Measurements from ENCODE around the gene PER3.

The PER3 gene

GRCh38 chr1:7879228-7879627 is 95.1 kb downstream of the PER3 start:
- DNase-seq, result no peak

DNA sequence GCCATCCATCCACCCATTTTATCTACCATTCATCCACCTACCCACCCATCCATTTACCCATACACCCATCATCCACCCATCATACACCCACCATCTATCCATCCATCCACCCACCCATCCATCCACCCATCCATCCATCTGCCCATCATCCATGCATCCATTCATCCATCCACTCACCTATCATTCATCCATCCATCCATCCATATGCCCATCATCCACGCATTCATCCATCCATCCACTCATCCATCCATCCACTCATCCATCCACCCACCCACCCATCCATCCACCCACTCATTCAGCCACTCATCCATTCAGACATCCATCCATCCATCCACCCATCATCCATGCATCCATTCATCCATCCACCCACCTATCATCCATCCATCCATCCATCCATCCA is 100.7 kb downstream of the PER3 start:
- DNase-seq, result no peak

GRCh38 chr1:7885513-7886404 is 101.7 kb downstream of the PER3 start:
- no peak for DNase-seq

GRCh38 chr1:7886405-7886745 is 102.3 kb downstream of the PER3 start:
- DNase-seq, result no peak

- DNase-seq, result no peak
Measured at GRCh38 chr1:7888248-7889081, 104.4 kb downstream of the PER3 start.

DNA sequence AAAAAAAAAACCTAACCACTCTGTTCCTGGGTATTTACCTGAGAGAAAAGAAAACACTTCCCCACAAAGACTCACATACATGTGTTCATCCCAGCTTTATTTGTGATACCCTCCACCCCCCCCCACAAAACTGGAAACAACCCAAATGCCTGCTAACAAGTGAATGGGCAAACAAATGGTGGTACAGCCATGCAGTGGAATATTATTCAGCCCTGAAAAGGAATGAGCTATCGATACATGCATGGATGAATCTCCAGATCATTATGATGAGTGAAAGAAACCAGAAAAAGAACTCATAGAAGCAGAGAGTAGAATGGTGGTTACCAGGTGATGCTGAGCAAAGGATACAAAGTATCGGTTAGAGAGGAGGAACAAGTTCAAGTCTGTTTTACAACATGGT is 106.8 kb downstream of the PER3 start:
- no peak for DNase-seq

DNA sequence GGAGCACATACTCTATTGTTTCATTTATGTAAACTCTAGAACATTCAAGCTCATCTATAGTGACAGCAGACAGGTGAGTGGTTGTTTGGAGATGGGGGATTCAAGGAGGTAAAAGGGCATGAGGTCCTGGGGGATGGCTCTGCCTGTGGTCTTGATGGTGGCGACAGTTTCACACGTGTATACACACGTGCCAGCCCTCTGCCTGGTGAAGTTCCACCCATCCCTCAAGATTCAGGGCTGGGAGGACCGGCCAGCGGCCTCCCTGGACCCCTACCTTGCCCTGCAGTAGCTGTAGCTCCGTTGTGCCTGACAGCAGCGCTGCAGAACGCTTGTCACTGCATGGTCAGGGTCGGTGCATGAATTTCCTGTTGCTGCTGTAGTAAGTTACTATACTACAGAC is 107.7 kb downstream of the PER3 start:
- DNase-seq, result no peak

GRCh38 chr1:7893529-7894180 is 109.6 kb downstream of the PER3 start:
- no peak for DNase-seq

Data from NCI-H2081 treated with DMSO at 0.1 percent for 48 hours (cell line).